HepG2 (cell line): Measurements from ENCODE around the gene GPD1. TPM values are rescaled to one million over a fixed set of nuclear protein-coding genes. Genes with fewer than 3 reads are reported as not detected.

ENCODE experiments used
- ATAC-seq: fragments of 200-7000 bp; cut with Tn5 transposase; 3 replicates; pipeline ENCODE4 v1.9.1; 2020; ENCODE audit warnings: mild to moderate bottlenecking, moderate library complexity
- BruUV-seq: library from RNA; stranded (reverse); fragments of 400-500 nt; replicated peaks from 2 replicates; lab custom pipeline; 2021; lab: Mats Ljungman, UMichigan
- CTCF ChIA-PET: fragments of 300-600 bp; formaldehyde crosslinking; extraction: SDS; loops from one replicate; lab custom pipeline; 2021; ENCODE audit warnings: low total read pairs, inconsistent platforms, low intra/inter-chr PET ratio; lab: Yijun Ruan, JAX
- POLR2A ChIA-PET: fragments of 350-600 bp; sonication (Branson Sonifier 250); formaldehyde crosslinking; loops from one replicate; lab custom pipeline; 2020; ENCODE audit warnings: antibody characterized with exemption, inconsistent platforms; lab: Yijun Ruan, JAX
- DNase-seq: peaks from one replicate; pipeline ENCODE4 v3.0.0-alpha.2; 2015; ENCODE audit warnings: low spot score
- FAIRE-seq: peaks from 3 replicates; lab custom pipeline; 2011; peaks lifted over from hg19 to GRCh38; lab: Jason Lieb, UNC
- H2AFZ ChIP-seq: one replicate; pipeline ENCODE4 v1.6.1; 2011; ENCODE audit warnings: low read length, inconsistent platforms
- H3K27ac ChIP-seq: fragments of 300-600 bp; 3 replicates; pipeline ENCODE4 v1.8.0; 2011; ENCODE audit warnings: mixed run types, mild to moderate bottlenecking, mixed read lengths, low read length, inconsistent platforms; ENCODE audit not compliant: insufficient read depth; ENCODE audit errors: extremely low read length
- H3K27me3 ChIP-seq, 2 experiments: fragments of 200-600 bp in 1 of 2; 2 replicates in 1 of 2; 3 replicates in 1 of 2; pipeline versions ENCODE4 v1.6.0 to v1.8.0; 2011; ENCODE audit warnings: low read length in 2 of 2, mild to moderate bottlenecking in 2 of 2, moderate library complexity in 2 of 2, inconsistent platforms in 1 of 2; ENCODE audit not compliant: insufficient read depth in 2 of 2, control insufficient read depth in 1 of 2
- H3K36me3 ChIP-seq, 2 experiments: fragments of 200-600 bp in 1 of 2; replicated peaks in 1 of 2; 2 replicates in 1 of 2; 3 replicates in 1 of 2; pipeline versions ENCODE4 v1.5.1 to v1.8.0; 2011; ENCODE audit warnings: low read length in 2 of 2, inconsistent platforms in 1 of 2; ENCODE audit not compliant: insufficient read depth in 2 of 2, control insufficient read depth in 1 of 2
- H3K4me1 ChIP-seq: 2 replicates; pipeline ENCODE4 v1.5.1; 2012; ENCODE audit warnings: low read length, inconsistent platforms; ENCODE audit not compliant: insufficient read depth
- H3K4me2 ChIP-seq: 2 replicates; pipeline ENCODE4 v1.6.0; 2011; ENCODE audit warnings: low read depth, low read length, inconsistent platforms
- H3K4me3 ChIP-seq, 3 experiments: fragments of 200-600 bp in 1 of 3; sonication (generic), shearing (Covaris generic) in 1 of 3; replicated peaks in 1 of 3; 2 replicates each; pipeline ENCODE4 v1.5.1; 2011 to 2016; ENCODE audit warnings: low read length in 3 of 3, inconsistent platforms in 2 of 3, low read depth in 2 of 3, mild to moderate bottlenecking in 2 of 3, control low read depth in 1 of 3, mixed read lengths in 1 of 3; ENCODE audit not compliant: insufficient read depth in 1 of 3
- H3K79me2 ChIP-seq: one replicate; pipeline ENCODE4 v1.6.1; 2011; ENCODE audit warnings: low read length, inconsistent platforms; ENCODE audit not compliant: insufficient read depth
- H3K9ac ChIP-seq: 2 replicates; pipeline ENCODE4 v1.6.0; 2011; ENCODE audit warnings: mild to moderate bottlenecking, low read depth, low read length, inconsistent platforms; ENCODE audit not compliant: insufficient read depth
- H3K9me3 ChIP-seq: 2 replicates; pipeline ENCODE4 v1.5.1; 2012; ENCODE audit warnings: mild to moderate bottlenecking, low read length
- H4K20me1 ChIP-seq: 2 replicates; pipeline ENCODE4 v1.6.0; 2011; ENCODE audit warnings: inconsistent platforms, mild to moderate bottlenecking, low read length, moderate library complexity; ENCODE audit not compliant: insufficient read depth
- CCDC6 ChIP-seq: sonication (generic); formaldehyde crosslinking; IDR thresholded peaks from 2 replicates; pipeline ENCODE4 v1.8.1; 2022; ENCODE audit warnings: mild to moderate bottlenecking, missing genetic modification reagents, moderate library complexity
- HDAC6 ChIP-seq: fragments of 200-600 bp; sonication (generic); IDR thresholded peaks from 2 replicates; pipeline ENCODE4 v1.7.0; 2017; ENCODE audit warnings: mild to moderate bottlenecking, antibody characterized with exemption, low read length, low read depth
- HMG20B ChIP-seq: conservative IDR thresholded peaks from 2 replicates; pipeline ENCODE4 v1.6.1; 2016; ENCODE audit warnings: missing genetic modification reagents, missing compliant biosample characterization
- NFYC ChIP-seq: IDR thresholded peaks from 2 replicates; pipeline ENCODE4 v1.6.1; 2016; ENCODE audit warnings: missing genetic modification reagents, missing compliant biosample characterization
- SAP130 ChIP-seq: IDR thresholded peaks from 2 replicates; pipeline ENCODE4 v1.6.1; 2016; ENCODE audit warnings: low read depth
- SATB2 ChIP-seq: sonication (generic); formaldehyde crosslinking; IDR thresholded peaks from 2 replicates; pipeline ENCODE4 v1.5.0; 2020; ENCODE audit warnings: missing genetic modification reagents
- SIX4 ChIP-seq: sonication (generic); formaldehyde crosslinking; IDR thresholded peaks from 2 replicates; pipeline ENCODE4 v1.4.0; 2020; ENCODE audit warnings: missing genetic modification reagents
- SOX5 ChIP-seq: IDR thresholded peaks from 2 replicates; pipeline ENCODE4 v1.6.1; 2016; ENCODE audit warnings: borderline replicate concordance
- THAP11 ChIP-seq: IDR thresholded peaks from 2 replicates; pipeline ENCODE4 v1.6.1; 2016; ENCODE audit warnings: missing biosample characterization, missing genetic modification reagents
- ZEB1 ChIP-seq: IDR thresholded peaks from 2 replicates; pipeline ENCODE4 v1.6.1; 2012; ENCODE audit warnings: mild to moderate bottlenecking, low read depth, inconsistent platforms; ENCODE audit not compliant: insufficient replicate concordance
- ZNF670 ChIP-seq: sonication (generic); formaldehyde crosslinking; IDR thresholded peaks from 2 replicates; pipeline ENCODE4 v1.8.0; 2022; ENCODE audit warnings: mild to moderate bottlenecking, missing genetic modification reagents, borderline replicate concordance
- WGBS: methylation state at CpG from one replicate; pipeline ENCODE4 v1.1.6; 2017; ENCODE audit warnings: low lambda C conversion rate; 5-methylcytosine and 5-hydroxymethylcytosine counted together
- in situ Hi-C: cut with HindIII; loops from 2 replicates; pipeline ENCODE4 v1.10.0; 2017; ENCODE audit warnings: low pct_unique_long_range_greater_than_20kb; ENCODE audit not compliant: extremely low pct_ligation_motif_present
- intact Hi-C: fragments of 100-400 bp; cut with micrococcal nuclease; formaldehyde crosslinking; loops from one replicate; pipeline ENCODE4 v1.10.0; 2022; ENCODE audit not compliant: unreplicated experiment
- polyA plus RNA-seq, 8 experiments: library from polyadenylated mRNA; depleted of rRNA in 3 of 8; stranded (reverse) in 7 of 8; unstranded in 1 of 8; fragments of >200 nt; fragmentation: Illumina TruSeq in 4 of 8; extraction: Trizol in 4 of 8; gene quantifications; 2 replicates each; pipeline versions ENCODE4 v1.2.1 to v1.2.3, GENCODE V29; 2011 to 2016; ENCODE audit warnings: low read depth in 4 of 8, missing spikeins in 1 of 8, mixed read lengths in 1 of 8; ENCODE audit not compliant: insufficient read depth in 1 of 8
- total RNA-seq, 5 experiments: library from RNA; depleted of rRNA; stranded (reverse); fragments of >200 nt; fragmentation: Illumina TruSeq; extraction: Trizol; gene quantifications; 2 replicates each; pipeline ENCODE4 v1.2.3, GENCODE V29; 2016; ENCODE audit warnings: low read depth in 1 of 5
- TF ChIP-seq, protein P1 (sequence below): sonication (generic); formaldehyde crosslinking; IDR thresholded peaks from 2 replicates; pipeline ENCODE4 v1.4.0; 2020; ENCODE audit warnings: mild to moderate bottlenecking, missing genetic modification reagents, borderline replicate concordance
- TF ChIP-seq, protein P2 (sequence below): sonication (generic); formaldehyde crosslinking; IDR thresholded peaks from 2 replicates; pipeline ENCODE4 v1.4.0; 2020; ENCODE audit warnings: missing genetic modification reagents

Gene GPD1
- total and polyA plus RNA-seq, 2 of the 13 experiments (the other 11 are each of a cell fraction or from before 2014, with no cell fraction given), result 3.7 to 30.6 TPM

DNA sequence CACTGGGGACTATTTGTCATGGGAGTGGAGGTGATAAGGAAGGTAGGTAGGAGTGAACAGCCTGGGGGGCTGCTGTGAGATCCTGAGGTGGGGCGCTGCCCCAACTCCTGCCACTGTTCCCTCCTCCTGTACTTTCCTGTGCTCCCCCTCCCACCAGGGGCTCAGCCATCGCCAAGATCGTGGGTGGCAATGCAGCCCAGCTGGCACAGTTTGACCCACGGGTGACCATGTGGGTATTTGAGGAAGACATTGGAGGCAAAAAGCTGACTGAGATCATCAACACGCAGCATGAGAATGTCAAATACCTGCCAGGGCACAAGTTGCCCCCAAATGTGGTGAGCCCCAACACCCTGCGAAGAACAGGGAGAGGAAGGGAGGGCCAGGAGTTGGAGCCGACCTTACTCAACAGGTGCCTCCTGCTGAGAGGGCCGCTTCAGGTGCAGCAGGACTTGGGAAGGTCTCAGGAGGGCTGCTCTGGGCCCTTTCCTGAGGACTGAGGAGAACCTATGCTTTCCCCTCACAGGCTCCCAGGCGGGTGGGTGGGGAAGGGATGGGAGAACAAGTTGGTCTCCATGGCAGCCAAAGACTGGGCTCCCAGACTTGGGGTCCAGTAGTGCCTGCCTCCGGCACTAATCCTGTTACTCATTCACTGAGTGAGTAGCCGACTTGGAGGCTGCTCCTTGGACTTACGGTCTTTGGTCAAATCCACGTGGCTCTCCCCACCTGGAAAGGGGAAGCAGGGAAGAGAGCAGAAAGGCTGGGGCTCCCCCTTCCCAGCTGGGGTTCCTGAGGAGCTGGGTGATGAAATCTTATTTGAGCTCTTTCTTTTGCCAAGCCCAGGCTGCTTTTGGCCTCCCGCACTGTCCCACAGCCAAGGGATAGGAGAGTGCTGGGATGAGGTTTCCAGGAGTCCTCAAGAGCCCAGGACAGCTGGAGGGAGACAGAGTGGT is 884 bp downstream of the GPD1 start (continued):
- TF ChIP-seq, protein P1, sequence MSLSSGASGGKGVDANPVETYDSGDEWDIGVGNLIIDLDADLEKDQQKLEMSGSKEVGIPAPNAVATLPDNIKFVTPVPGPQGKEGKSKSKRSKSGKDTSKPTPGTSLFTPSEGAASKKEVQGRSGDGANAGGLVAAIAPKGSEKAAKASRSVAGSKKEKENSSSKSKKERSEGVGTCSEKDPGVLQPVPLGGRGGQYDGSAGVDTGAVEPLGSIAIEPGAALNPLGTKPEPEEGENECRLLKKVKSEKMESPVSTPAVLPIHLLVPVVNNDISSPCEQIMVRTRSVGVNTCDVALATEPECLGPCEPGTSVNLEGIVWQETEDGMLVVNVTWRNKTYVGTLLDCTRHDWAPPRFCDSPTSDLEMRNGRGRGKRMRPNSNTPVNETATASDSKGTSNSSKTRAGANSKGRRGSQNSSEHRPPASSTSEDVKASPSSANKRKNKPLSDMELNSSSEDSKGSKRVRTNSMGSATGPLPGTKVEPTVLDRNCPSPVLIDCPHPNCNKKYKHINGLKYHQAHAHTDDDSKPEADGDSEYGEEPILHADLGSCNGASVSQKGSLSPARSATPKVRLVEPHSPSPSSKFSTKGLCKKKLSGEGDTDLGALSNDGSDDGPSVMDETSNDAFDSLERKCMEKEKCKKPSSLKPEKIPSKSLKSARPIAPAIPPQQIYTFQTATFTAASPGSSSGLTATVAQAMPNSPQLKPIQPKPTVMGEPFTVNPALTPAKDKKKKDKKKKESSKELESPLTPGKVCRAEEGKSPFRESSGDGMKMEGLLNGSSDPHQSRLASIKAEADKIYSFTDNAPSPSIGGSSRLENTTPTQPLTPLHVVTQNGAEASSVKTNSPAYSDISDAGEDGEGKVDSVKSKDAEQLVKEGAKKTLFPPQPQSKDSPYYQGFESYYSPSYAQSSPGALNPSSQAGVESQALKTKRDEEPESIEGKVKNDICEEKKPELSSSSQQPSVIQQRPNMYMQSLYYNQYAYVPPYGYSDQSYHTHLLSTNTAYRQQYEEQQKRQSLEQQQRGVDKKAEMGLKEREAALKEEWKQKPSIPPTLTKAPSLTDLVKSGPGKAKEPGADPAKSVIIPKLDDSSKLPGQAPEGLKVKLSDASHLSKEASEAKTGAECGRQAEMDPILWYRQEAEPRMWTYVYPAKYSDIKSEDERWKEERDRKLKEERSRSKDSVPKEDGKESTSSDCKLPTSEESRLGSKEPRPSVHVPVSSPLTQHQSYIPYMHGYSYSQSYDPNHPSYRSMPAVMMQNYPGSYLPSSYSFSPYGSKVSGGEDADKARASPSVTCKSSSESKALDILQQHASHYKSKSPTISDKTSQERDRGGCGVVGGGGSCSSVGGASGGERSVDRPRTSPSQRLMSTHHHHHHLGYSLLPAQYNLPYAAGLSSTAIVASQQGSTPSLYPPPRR (CRISPR knock-in tag), result no peak
- TF ChIP-seq HDAC6, result no peak
- TF ChIP-seq ZNF670, result no peak
- peak; percentile 58; the same call in 1 of the 2 replicates for TF ChIP-seq SAP130 (CRISPR knock-in tag)

DNA sequence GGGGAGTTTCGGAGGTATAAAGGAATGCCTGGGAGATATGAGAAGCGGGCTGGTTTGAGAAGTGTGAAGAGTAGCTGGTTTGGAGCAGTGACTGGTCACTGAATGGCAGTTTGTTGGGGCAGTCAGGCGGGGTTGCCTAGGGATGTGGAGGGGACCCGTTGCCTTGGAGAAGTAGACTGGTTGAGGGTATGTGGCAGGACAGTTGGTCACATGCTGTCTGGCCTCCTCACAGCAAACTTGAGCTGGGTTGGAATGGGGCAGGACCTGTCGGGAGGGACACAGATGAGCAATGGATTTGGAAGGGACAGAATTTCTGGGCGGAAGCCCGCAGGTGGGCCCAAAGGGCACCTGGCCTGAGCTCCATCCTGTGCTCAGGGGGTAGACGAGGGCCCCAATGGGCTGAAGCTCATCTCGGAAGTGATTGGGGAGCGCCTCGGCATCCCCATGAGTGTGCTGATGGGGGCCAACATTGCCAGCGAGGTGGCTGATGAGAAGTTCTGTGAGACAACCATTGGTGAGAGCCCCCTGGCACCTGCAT is 2.2 kb downstream of the GPD1 start:
- peak overlapping the region; percentile 73 for H3K27ac ChIP-seq
- in situ Hi-C loops, result no loop called here
- H3K27me3 ChIP-seq, result no peaks in the 10 kb centered on the region
- H3K79me2 ChIP-seq, result no peaks in the 10 kb centered on the region
- DNase-seq, result no peak
- CTCF ChIA-PET, result no interaction called here
- intact Hi-C loops, result no loop called here
- POLR2A ChIA-PET, result interaction anchor here (3.6 kb wide), 1 partner anchor 23 kb away, joined by 35 read pairs; no protein-coding TSS in a partner anchor
- no peaks in the 10 kb centered on the region for H4K20me1 ChIP-seq
- 95% methylated on average over 12 of the region's 12 CpGs for WGBS
- no peaks in the 10 kb centered on the region for H3K9me3 ChIP-seq
- no TSS peak for BruUV-seq
- ATAC-seq, result no peak
- no peak overlapping the region for H3K4me2 ChIP-seq
- no peak overlapping the region for H3K4me3 ChIP-seq
- H3K4me1 ChIP-seq, result peaks cover 90% of the 10 kb centered on the region
- H2AFZ ChIP-seq, result no peak overlapping the region
- no peak for TF ChIP-seq HMG20B (CRISPR knock-in tag)
- TF ChIP-seq SATB2 (CRISPR knock-in tag), result no peak
- TF ChIP-seq ZEB1, result no peak
- TF ChIP-seq THAP11 (CRISPR knock-in tag), result no peak
- no peak for TF ChIP-seq SIX4 (CRISPR knock-in tag)
- no peak for TF ChIP-seq SOX5
- no peak for TF ChIP-seq CCDC6 (CRISPR knock-in tag)
- TF ChIP-seq NFYC (CRISPR knock-in tag), result no peak
- TF ChIP-seq, protein P2, sequence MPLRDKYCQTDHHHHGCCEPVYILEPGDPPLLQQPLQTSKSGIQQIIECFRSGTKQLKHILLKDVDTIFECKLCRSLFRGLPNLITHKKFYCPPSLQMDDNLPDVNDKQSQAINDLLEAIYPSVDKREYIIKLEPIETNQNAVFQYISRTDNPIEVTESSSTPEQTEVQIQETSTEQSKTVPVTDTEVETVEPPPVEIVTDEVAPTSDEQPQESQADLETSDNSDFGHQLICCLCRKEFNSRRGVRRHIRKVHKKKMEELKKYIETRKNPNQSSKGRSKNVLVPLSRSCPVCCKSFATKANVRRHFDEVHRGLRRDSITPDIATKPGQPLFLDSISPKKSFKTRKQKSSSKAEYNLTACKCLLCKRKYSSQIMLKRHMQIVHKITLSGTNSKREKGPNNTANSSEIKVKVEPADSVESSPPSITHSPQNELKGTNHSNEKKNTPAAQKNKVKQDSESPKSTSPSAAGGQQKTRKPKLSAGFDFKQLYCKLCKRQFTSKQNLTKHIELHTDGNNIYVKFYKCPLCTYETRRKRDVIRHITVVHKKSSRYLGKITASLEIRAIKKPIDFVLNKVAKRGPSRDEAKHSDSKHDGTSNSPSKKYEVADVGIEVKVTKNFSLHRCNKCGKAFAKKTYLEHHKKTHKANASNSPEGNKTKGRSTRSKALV (CRISPR knock-in tag), result no peak
- H3K9ac ChIP-seq, result no peak overlapping the region
- FAIRE-seq, result no peak
- no peaks in the 10 kb centered on the region for H3K36me3 ChIP-seq
